Tibial nerve (tissue), 4 donors: ENCODE data around the gene CROCC2.

Experiments
- CTCF ChIP-seq, 5 experiments: fragments of 200-600 bp in 3 of 5; fragments of 450-650 bp in 2 of 5; sonication (generic) in 3 of 5; IDR thresholded peaks; one replicate each; pipeline ENCODE4 v1.5.1; 2016 to 2019; ENCODE audit warnings: antibody characterized with exemption in 5 of 5, mild to moderate bottlenecking in 3 of 5, moderate library complexity in 2 of 5
- EP300 ChIP-seq, 2 donors: sonication (generic); formaldehyde crosslinking; IDR thresholded peaks; one replicate each; pipeline ENCODE4 v1.6.1; 2017; ENCODE audit warnings: antibody characterized with exemption in 2 of 2, mild to moderate bottlenecking in 1 of 2
- POLR2A ChIP-seq, 2 donors: fragments of 450-650 bp; IDR thresholded peaks; one replicate each; pipeline ENCODE4 v1.6.1; 2017; ENCODE audit warnings: antibody characterized with exemption in 2 of 2, mild to moderate bottlenecking in 2 of 2, moderate library complexity in 2 of 2

DNA sequence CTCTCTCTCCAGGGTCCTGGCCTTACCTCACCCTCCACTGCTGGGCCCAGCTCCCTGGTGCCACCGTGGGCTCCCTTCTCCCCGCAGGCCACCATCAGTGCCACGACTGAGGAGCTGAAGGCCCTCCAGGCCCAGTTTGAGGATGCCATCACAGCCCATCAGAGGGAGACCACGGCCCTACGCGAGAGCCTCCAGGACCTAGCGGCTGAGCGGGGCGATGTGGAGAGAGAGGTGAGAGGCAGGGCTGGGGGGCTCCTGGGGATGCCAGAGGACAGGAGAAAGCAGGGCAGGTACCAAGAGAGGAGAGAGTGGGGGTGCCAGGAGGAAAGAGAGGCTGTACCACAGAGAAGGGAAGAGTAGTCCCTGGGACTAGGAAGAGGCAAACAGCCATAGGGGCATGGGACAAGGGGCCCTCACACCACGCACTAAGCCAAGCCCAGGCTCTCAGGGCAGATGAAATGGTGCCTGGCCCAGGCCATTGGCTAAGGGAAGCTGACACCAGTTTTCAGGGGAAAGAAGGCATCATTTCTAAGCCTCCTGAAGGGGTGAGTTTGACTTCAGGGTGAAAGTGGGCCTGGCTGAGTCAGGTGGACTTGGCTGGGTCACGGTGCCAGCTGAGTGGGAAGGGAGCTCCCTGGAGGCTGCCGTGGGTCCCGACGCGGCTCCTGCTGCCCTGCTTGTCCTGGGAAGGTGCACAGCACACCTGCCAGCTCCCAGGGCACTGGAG is 53.2 kb downstream of the CROCC2 start:
- TF ChIP-seq CTCF (IDR thresholded peaks at IDR 0.05) (no peak), EP300 (IDR thresholded peaks at IDR 0.05) (no peak), POLR2A (IDR thresholded peaks at IDR 0.05) (no peak)
